GM13976 (cell line): ENCODE data around the gene DEFB128.
"Not testable (repeated sequence)": the region's sequence is repeated elsewhere in the genome, so short reads cannot be mapped to it uniquely, and the experiment has no call there.

Experiments used
- DNase-seq: peaks from one replicate; pipeline ENCODE4 v3.0.0; 2012; ENCODE audit warnings: low spot score
- CTCF ChIP-seq: IDR thresholded peaks from 2 replicates; pipeline ENCODE4 v1.5.1; 2012; ENCODE audit warnings: borderline replicate concordance, mild to moderate bottlenecking; ENCODE audit not compliant: insufficient read depth; ENCODE audit errors: extremely low read depth, missing control alignments, control extremely low read depth
- in situ Hi-C: fragments of 300-500 bp; cut with MboI; formaldehyde crosslinking; loops from one replicate; pipeline ENCODE4 v1.12.0; 2022; ENCODE audit warnings: low sequenced_read_pairs, mixed read lengths, inconsistent platforms; ENCODE audit not compliant: unreplicated experiment

Gene DEFB128

GRCh38 chr20:189611-190010, at the start of gene DEFB128:
TSS of gene DEFB128 (minus strand) at chr20:189711. CDS start at chr20:189623, 88 bp downstream.
- in situ Hi-C loops: no loop called here
- no peak for TF ChIP-seq CTCF
- no peak for DNase-seq

- in situ Hi-C loops: no loop called here
- no peak for TF ChIP-seq CTCF
Measured at GRCh38 chr20:237929-238328, 48.4 kb upstream of the DEFB128 start.

GRCh38 chr20:237489-237888, 48.0 kb upstream of the DEFB128 start:
- in situ Hi-C loops: no loop called here
- TF ChIP-seq CTCF: no peak
- peak; percentile 27 for DNase-seq

More at GRCh38 chr20:237929-238328, 48.4 kb upstream of the DEFB128 start:
- no peak for DNase-seq

- in situ Hi-C loops: no loop called here
- DNase-seq: no peak
- TF ChIP-seq CTCF: no peak
Measured at GRCh38 chr20:235891-236290, 46.4 kb upstream of the DEFB128 start.

GRCh38 chr20:227439-228105, 38.1 kb upstream of the DEFB128 start:
- DNase-seq: no peak
- no peak for TF ChIP-seq CTCF
- in situ Hi-C loops: no loop called here

- in situ Hi-C loops: no loop called here
- DNase-seq: no peak
- no peak for TF ChIP-seq CTCF
Measured at GRCh38 chr20:226958-227357, 37.4 kb upstream of the DEFB128 start, which contains the start of gene DEFB129. TSS of gene DEFB129 (plus strand) at chr20:227258. CDS start at chr20:227289, 31 bp downstream.

GRCh38 chr20:225879-226278, 36.4 kb upstream of the DEFB128 start:
- in situ Hi-C loops, DNase-seq: not testable (repeated sequence)
